GM21367 (cell line): ENCODE data around the gene RPL10L.

Experiments
- ATAC-seq: cut with Tn5 transposase; IDR thresholded peaks from one replicate; pipeline ENCODE4 v1.9.1; 2021; ENCODE audit not compliant: unreplicated experiment

The RPL10L gene

DNA sequence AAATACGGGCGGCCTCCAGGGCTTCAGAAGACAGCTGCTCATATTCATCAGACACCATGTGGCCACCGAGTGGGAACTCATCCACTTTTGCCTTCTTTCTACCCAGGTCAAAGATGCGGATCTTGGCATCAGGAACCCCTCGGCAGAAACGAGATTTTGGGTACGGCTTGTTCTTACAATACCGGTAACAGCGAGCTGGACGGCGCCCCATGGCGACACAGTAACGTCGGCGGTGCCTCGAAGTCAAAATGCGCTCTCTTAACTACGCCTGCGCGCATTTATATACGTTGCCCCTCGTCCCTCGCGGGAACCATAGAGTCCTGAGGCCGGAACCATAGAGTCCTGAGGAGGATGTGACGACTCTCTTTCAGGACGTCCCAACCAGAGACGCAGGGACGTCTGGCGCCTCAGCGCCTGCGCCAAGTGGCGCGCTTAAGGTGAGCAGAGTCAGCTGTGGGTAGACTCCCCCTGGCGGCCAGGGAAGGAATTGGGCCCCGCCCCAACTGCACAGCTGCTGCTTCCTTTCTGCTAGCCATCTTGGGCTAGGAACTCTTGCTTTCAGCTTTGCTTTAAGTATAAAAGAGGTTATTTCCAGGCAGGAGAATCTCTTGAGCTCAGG, at the start of gene RPL10L:
TSS of gene RPL10L (minus strand) at position 256 of the 619 bp plus-strand sequence. CDS start at position 211, 45 bp downstream.
- no peak for ATAC-seq

DNA sequence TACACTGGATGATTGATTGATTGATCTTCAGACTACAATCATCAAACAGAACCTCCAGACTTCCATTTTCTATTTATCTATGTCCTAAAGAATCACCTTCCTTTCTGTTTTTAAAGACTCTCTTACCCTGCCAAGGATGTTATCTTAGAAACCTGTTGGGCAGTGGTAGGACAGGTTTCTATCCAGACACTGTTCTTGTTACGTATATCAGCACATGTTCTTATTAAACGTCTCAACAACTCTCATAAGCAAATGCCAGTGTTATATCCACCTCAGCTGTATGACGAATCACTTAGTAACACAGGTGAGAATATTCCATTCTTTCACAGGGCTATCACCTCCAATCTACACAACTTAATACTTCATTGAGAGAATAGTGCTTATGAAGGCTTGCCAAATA, 40.2 kb upstream of the RPL10L start:
- no peak for ATAC-seq

DNA sequence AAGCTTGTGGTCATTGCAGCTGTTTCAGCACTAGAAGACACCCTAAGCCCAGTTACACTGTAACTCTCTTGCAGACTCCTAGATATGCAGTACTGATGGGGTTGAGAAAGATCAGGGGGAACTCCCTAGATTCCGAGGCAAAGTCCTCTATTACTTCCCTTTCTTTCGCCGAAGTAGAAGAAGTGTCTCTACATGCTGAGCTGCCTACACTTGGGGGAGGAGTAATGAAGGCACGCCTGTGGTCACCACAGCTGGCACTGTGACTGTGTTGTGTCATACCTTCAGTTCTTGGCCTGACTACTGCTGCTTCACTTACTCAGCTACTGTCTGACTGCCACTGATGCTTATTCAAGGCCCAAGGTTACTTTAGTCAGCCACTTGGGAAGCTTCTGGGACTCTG, 35.1 kb upstream of the RPL10L start:
- no peak for ATAC-seq

DNA sequence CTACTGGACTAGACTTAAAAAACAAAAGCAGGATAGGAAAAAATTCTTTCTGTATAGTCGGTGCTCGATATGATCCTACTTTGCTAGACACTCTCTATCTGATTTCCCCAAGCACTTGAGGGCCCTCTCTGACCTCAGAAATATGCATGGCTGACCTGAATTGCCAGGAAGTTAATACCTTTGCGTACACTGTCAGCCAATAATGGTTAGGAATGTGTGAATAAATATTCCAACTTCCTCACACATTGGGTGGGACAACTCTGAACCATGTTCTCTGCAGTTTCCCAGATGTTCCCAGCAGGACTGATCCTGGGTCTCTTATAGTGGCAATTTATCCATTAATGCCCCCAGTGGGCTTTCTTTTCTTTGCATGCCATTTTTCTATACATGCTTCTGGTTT, 20.5 kb upstream of the RPL10L start:
- ATAC-seq = no peak

DNA sequence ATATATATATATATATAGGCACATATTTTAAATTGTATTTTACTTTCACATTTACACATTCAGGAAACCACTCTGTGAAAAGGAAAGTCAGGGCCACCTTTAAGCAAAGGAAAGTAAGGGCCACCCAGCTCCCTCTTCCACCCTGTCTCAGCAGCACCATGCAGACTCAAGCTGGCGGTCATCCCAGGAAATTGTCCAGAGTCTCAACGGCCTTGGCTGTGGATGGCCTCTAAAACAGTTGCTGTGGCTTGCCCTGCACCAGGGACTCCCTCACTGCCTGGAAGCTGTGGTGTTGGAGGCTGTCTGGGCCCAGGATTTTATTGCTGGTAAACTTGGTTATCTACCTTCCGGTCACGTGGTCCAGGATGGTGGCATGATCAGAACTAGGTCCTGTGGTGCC, 11.8 kb upstream of the RPL10L start:
- ATAC-seq = no peak

DNA sequence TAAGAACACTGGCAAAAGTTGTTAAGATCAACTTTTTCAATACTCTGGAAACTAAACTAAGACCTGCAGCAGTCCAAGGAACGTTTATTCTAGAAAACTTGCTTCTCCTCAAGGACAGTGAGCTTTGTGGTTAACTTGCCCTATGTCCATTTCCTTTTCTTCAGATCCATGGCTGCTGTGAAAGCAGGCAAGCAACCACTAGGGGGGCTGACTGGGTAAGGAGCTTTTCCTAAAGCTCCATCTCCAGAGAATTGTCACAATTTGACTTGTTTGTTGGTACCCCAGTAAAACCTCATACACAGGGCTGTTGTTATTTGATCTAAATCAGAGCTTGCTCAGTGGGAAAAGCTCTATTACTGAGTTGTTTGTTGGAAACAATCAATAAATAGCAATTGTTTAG, 10.1 kb upstream of the RPL10L start:
- ATAC-seq = no peak

DNA sequence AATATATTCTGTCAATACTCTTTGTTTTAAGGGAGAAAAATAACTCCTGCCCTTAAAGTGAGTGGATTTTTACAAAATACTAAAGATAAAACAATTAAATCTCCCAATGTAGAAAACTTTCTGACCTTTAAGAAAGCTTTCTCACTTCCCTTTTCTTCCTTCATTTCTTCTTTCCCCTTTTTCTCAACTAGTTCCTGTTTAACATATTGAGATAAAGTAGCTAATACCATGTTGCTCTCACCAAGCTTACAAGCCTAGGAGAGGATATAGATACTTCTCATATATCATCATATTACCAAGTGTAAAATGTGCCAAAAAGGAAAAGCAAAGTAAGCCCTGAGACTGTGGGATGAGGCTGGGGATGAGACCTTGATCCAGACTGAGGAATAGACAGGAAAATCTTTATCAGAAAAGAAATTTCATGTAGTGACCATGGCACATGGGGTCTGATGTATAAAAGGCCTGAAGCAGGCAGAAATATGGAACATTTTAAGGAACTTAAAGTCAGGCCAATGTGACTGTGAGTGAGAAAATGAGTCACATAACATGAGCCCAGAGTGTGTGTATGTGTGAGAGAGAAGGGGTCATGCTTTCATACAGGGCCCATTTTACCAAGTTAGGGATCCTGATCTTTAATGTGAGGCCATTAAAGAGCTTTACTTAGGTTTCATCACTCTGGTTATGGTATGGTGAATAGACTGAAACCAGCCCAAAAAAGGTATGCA, 1.6 kb upstream of the RPL10L start:
- no peak for ATAC-seq

DNA sequence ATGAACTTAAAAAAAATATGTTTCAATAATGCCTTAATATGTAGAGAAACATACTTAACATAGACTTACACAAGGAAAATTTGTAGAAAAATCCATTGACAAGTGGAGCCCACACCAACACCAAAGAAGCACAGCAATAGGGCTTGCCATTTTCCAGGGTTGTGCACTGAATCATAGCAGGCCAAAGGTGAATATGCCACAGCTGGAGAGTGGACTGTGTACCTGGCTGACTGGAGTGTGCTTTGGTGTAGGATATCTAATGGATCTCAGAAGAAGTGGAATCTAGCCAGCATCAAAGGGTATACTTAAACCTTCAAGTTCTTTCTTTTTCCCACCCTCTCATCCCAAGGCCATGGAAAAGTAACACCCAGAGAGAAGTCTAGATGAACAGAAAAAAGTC, 4.8 kb downstream of the RPL10L start:
- no peak for ATAC-seq

DNA sequence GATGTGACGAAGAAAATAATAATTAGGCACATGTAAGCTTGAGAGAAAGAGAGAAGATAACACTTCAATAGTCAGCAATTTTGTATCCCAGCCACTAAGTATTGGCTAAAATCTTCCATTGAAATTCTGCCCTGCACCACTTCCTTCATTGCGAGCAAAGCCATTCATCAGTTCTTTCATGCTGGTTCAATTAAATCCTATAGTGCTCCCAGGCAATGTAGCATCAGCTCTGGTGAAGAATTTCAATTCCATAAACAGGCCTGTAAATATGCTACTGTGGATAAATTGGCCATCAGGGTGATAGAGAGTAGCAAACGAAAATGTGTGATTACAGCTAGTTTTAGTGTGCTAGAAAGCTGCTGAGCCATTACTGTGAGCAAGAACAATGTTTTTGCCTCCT, 24.7 kb downstream of the RPL10L start:
- ATAC-seq = no peak
